GM12878 (cell line): Measurements from ENCODE around the gene CCDC178. TPM values are rescaled to one million over a fixed set of nuclear protein-coding genes. Genes with fewer than 3 reads are reported as not detected.

ENCODE experiments used
- ATAC-seq: fragments of 200-7000 bp; cut with Tn5 transposase; 3 replicates; pipeline ENCODE4 v1.9.1; 2020; ENCODE audit warnings: mild to moderate bottlenecking, moderate library complexity
- BruUV-seq: library from RNA; stranded (reverse); fragments of 400-500 nt; replicated peaks from 2 replicates; lab custom pipeline; 2021; lab: Mats Ljungman, UMichigan
- CTCF ChIA-PET: fragments of 300-600 bp; sonication (Branson Sonifier 250); formaldehyde crosslinking; extraction: SDS; loops from one replicate; lab custom pipeline; 2021; ENCODE audit warnings: inconsistent platforms; lab: Yijun Ruan, JAX
- POLR2A ChIA-PET: fragments of 350-600 bp; formaldehyde crosslinking; extraction: SDS; loops from one replicate; lab custom pipeline; 2021; ENCODE audit warnings: inconsistent platforms; lab: Charles Lee
- RAD21 ChIA-PET: fragments of 300-600 bp; sonication (Branson Sonifier 250); formaldehyde crosslinking; loops from one replicate; lab custom pipeline; 2023; ENCODE audit warnings: antibody characterized with exemption; ENCODE audit not compliant: unreplicated experiment; lab: Charles Lee
- SMC1A ChIA-PET: fragments of 300-600 bp; sonication (Branson Sonifier 250); formaldehyde crosslinking; loops from one replicate; lab custom pipeline; 2023; ENCODE audit not compliant: unreplicated experiment, uncharacterized antibody; lab: Charles Lee
- DNase-seq: peaks from one replicate; pipeline ENCODE4 v3.0.0-alpha.2; 2011; ENCODE audit warnings: low read depth, low spot score
- FAIRE-seq: peaks from 3 replicates; lab custom pipeline; 2011; peaks lifted over from hg19 to GRCh38; lab: Jason Lieb, UNC
- H2AFZ ChIP-seq: 2 replicates; pipeline ENCODE4 v1.6.0; 2011; ENCODE audit warnings: low read depth, low read length, control low read depth; ENCODE audit not compliant: control insufficient read depth
- H3K27ac ChIP-seq: 2 replicates; pipeline ENCODE4 v1.5.1; 2011; ENCODE audit warnings: control low read depth; ENCODE audit not compliant: control insufficient read depth, insufficient read depth
- H3K27me3 ChIP-seq, 2 experiments: replicated peaks in 1 of 2; 2 replicates each; pipeline versions ENCODE4 v1.6.0 to v1.6.1; 2011; ENCODE audit warnings: low read length in 1 of 2; ENCODE audit not compliant: control insufficient read depth in 2 of 2, insufficient read depth in 2 of 2
- H3K36me3 ChIP-seq, 2 experiments: 2 replicates each; pipeline ENCODE4 v1.5.1; 2011; ENCODE audit warnings: low read length in 1 of 2; ENCODE audit not compliant: control insufficient read depth in 2 of 2, insufficient read depth in 2 of 2
- H3K4me1 ChIP-seq: 2 replicates; pipeline ENCODE4 v1.6.1; 2011; ENCODE audit warnings: mild to moderate bottlenecking, low read length, moderate library complexity, mixed read lengths; ENCODE audit not compliant: control insufficient read depth, insufficient read depth
- H3K4me2 ChIP-seq: 2 replicates; pipeline ENCODE4 v1.6.0; 2011; ENCODE audit warnings: control low read depth; ENCODE audit not compliant: control insufficient read depth, insufficient read depth
- H3K4me3 ChIP-seq: fragments of 200-600 bp; sonication (generic); 2 replicates; pipeline ENCODE4 v1.5.1; 2016
- H3K79me2 ChIP-seq: 2 replicates; pipeline ENCODE4 v1.6.0; 2011; ENCODE audit warnings: low read length; ENCODE audit not compliant: control insufficient read depth, insufficient read depth
- H3K9ac ChIP-seq: 2 replicates; pipeline ENCODE4 v1.8.0; 2011; ENCODE audit warnings: low read length, control low read depth, mixed read lengths; ENCODE audit not compliant: control insufficient read depth, insufficient read depth
- H3K9me3 ChIP-seq: replicated peaks from 3 replicates; pipeline ENCODE4 v1.5.1; 2011; ENCODE audit warnings: mild to moderate bottlenecking, low read length; ENCODE audit not compliant: control insufficient read depth, insufficient read depth
- H4K20me1 ChIP-seq: 2 replicates; pipeline ENCODE4 v1.6.0; 2011; ENCODE audit not compliant: control insufficient read depth, insufficient read depth
- BACH1 ChIP-seq: fragments of 450-650 bp; IDR thresholded peaks from 2 replicates; pipeline ENCODE4 v1.6.1; 2017; ENCODE audit warnings: mild to moderate bottlenecking, borderline replicate concordance
- BCL11A ChIP-seq: IDR thresholded peaks from 2 replicates; pipeline ENCODE4 v1.6.1; 2011; ENCODE audit warnings: low read depth, low read length
- BHLHE40 ChIP-seq, 2 experiments: fragments of 450-650 bp in 1 of 2; IDR thresholded peaks; 2 replicates each; pipeline ENCODE4 v1.6.1; 2011 to 2017; ENCODE audit warnings: low read depth in 2 of 2, borderline replicate concordance in 1 of 2, improper control_type of control experiment in 1 of 2, low read length in 1 of 2, mild to moderate bottlenecking in 1 of 2
- CBFB ChIP-seq: IDR thresholded peaks from 2 replicates; pipeline ENCODE4 v1.6.1; 2016; ENCODE audit warnings: antibody characterized with exemption, low read depth
- E2F8 ChIP-seq: fragments of 450-650 bp; IDR thresholded peaks from 2 replicates; pipeline ENCODE4 v1.6.1; 2018; ENCODE audit warnings: mild to moderate bottlenecking, low read depth, moderate library complexity; ENCODE audit not compliant: partially characterized antibody
- EED ChIP-seq: sonication (generic); IDR thresholded peaks from 2 replicates; pipeline ENCODE4 v1.6.1; 2016; ENCODE audit warnings: antibody characterized with exemption, low read depth
- ETV6 ChIP-seq, 2 experiments: fragments of 450-650 bp in 1 of 2; IDR thresholded peaks in 1 of 2; conservative IDR thresholded peaks in 1 of 2; 2 replicates each; pipeline ENCODE4 v1.6.1; 2014; ENCODE audit warnings: antibody characterized with exemption in 1 of 2, borderline replicate concordance in 1 of 2, low read depth in 1 of 2, mild to moderate bottlenecking in 1 of 2, moderate library complexity in 1 of 2
- JUND ChIP-seq: IDR thresholded peaks from 2 replicates; pipeline ENCODE4 v1.6.1; 2012; ENCODE audit warnings: low read depth, mild to moderate bottlenecking, low read length, improper control_type of control experiment, moderate library complexity
- RCOR1 ChIP-seq: conservative IDR thresholded peaks from 2 replicates; pipeline ENCODE4 v1.6.1; 2012; ENCODE audit warnings: low read depth, low read length, improper control_type of control experiment
- RUNX3 ChIP-seq: IDR thresholded peaks from 2 replicates; pipeline ENCODE4 v1.6.1; 2012; ENCODE audit warnings: low read length, inconsistent platforms
- SMAD1 ChIP-seq: fragments of 450-650 bp; IDR thresholded peaks from 2 replicates; pipeline ENCODE4 v1.6.1; 2018; ENCODE audit warnings: mild to moderate bottlenecking, low read depth; ENCODE audit not compliant: partially characterized antibody
- SUZ12 ChIP-seq: fragments of 200-600 bp; sonication (generic); IDR thresholded peaks from one replicate; pipeline ENCODE4 v1.6.1; 2018; ENCODE audit warnings: antibody characterized with exemption, mild to moderate bottlenecking; ENCODE audit not compliant: unreplicated experiment
- TARDBP ChIP-seq: IDR thresholded peaks from 2 replicates; pipeline ENCODE4 v1.6.1; 2016; ENCODE audit warnings: borderline replicate concordance
- USF1 ChIP-seq: IDR thresholded peaks from 2 replicates; pipeline ENCODE4 v1.6.1; 2011; ENCODE audit warnings: borderline replicate concordance, low read depth, mild to moderate bottlenecking, moderate library complexity, mixed read lengths, low read length; ENCODE audit not compliant: insufficient read depth; ENCODE audit errors: extremely low read length
- ZZZ3 ChIP-seq: IDR thresholded peaks from 2 replicates; pipeline ENCODE4 v1.6.1; 2011; ENCODE audit warnings: low read depth; ENCODE audit not compliant: control insufficient read depth, insufficient read length
- WGBS: methylation state at CpG from one replicate; pipeline ENCODE4 v1.1.6; 2016; ENCODE audit warnings: low lambda C conversion rate; ENCODE audit not compliant: insufficient replicate concordance, insufficient coverage; ENCODE audit errors: missing lambda C conversion rate; 5-methylcytosine and 5-hydroxymethylcytosine counted together
- in situ Hi-C: fragments of 300-500 bp; cut with MboI; formaldehyde crosslinking; loops from 9 replicates; pipeline ENCODE4 v1.14.3; 2018; ENCODE audit warnings: mixed read lengths
- intact Hi-C: fragments of 100-400 bp; cut with micrococcal nuclease; formaldehyde crosslinking; loops from one replicate; pipeline ENCODE4 v1.14.2; 2022; ENCODE audit not compliant: unreplicated experiment
- polyA plus RNA-seq, 11 experiments: library from polyadenylated mRNA; depleted of rRNA in 4 of 11; unstranded in 6 of 11; stranded (reverse) in 5 of 11; fragments of >200 nt; fragmentation: Nextera tagmentation in 4 of 11; fragmentation: Illumina TruSeq in 1 of 11; extraction: Ambion mirVana in 4 of 11; extraction: Trizol in 1 of 11; gene quantifications; 1 replicate in 1 of 11; 2 replicates in 10 of 11; pipeline versions ENCODE4 v1.2.1 to v1.2.3, GENCODE V29; 2011 to 2016; ENCODE audit warnings: inconsistent platforms in 2 of 11, missing spikeins in 2 of 11, low read depth in 1 of 11
- total RNA-seq, 4 experiments: library from RNA; depleted of rRNA in 3 of 4; stranded (reverse); fragments of >200 nt in 3 of 4; fragmentation: Illumina TruSeq in 1 of 4; extraction: Trizol in 1 of 4; gene quantifications; 2 replicates each; pipeline versions ENCODE4 v1.2.1 to v1.2.3, GENCODE V29; 2013 to 2021

The CCDC178 gene
- total and polyA plus RNA-seq, 10 of the 15 experiments (the other 5 are each of a cell fraction or from before 2014, with no cell fraction given): 0.04 TPM; not detected in 9

- Histone ChIP-seq H3K27ac (no peak overlapping the region), H4K20me1 (no peaks in the 10 kb centered on the region), H2AFZ (no peak overlapping the region), H3K4me2 (no peak overlapping the region), H3K4me1 (no peaks in the 10 kb centered on the region), H3K9ac (no peak overlapping the region), H3K4me3 (no peak overlapping the region), H3K79me2 (no peaks in the 10 kb centered on the region), H3K27me3 (no peaks in the 10 kb centered on the region), H3K9me3 (no peaks in the 10 kb centered on the region), H3K36me3 (no peaks in the 10 kb centered on the region)
- FAIRE-seq: no peak
- no peak for TF ChIP-seq JUND
- TF ChIP-seq EED: no peak
- no peak for TF ChIP-seq USF1
- TF ChIP-seq BCL11A: no peak
- TF ChIP-seq SMAD1: no peak
- no peak for TF ChIP-seq ZZZ3
- intact Hi-C loops: no loop called here
- BruUV-seq: no TSS peak
- 0% methylated on average over 1 of the region's 1 CpG for WGBS
- in situ Hi-C loops: no loop called here
- CTCF ChIA-PET: no interaction called here
- no peak for DNase-seq
- no peak for ATAC-seq
- RAD21 ChIA-PET: no interaction called here
- POLR2A ChIA-PET: no interaction called here
- SMC1A ChIA-PET: no interaction called here
Measured at GRCh38 chr18:33355756-33356155, 84.8 kb downstream of the CCDC178 start.

GRCh38 chr18:33355263-33355662, 85.3 kb downstream of the CCDC178 start:
- FAIRE-seq (no peak), ATAC-seq (no peak), DNase-seq (no peak)
- Histone ChIP-seq H3K36me3 (no peaks in the 10 kb centered on the region), H3K4me1 (no peaks in the 10 kb centered on the region), H4K20me1 (no peaks in the 10 kb centered on the region), H2AFZ (no peak overlapping the region), H3K9me3 (no peaks in the 10 kb centered on the region), H3K4me2 (no peak overlapping the region), H3K79me2 (no peaks in the 10 kb centered on the region), H3K27me3 (no peaks in the 10 kb centered on the region), H3K9ac (no peak overlapping the region), H3K4me3 (no peak overlapping the region), H3K27ac (no peak overlapping the region)
- TF ChIP-seq CBFB (no peak), BHLHE40 (IDR thresholded peaks at IDR 0.05; ENCODE audit: borderline replicate concordance in 1 of 2, low read depth in 2 of 2, low read length in 1 of 2) (no peak), BACH1 (no peak), E2F8 (no peak), TARDBP (no peak), ETV6 (conservative IDR thresholded peaks at IDR 0.05 in 1 of 2, IDR thresholded peaks at IDR 0.05 in 1 of 2; ENCODE audit: borderline replicate concordance in 1 of 2, low read depth in 1 of 2) (no peak), SUZ12 (no peak), RCOR1 (no peak), RUNX3 (no peak)
- intact Hi-C loops: no loop called here
- no TSS peak for BruUV-seq
- SMC1A ChIA-PET: interaction anchor here (0.6 kb wide), 1 partner anchor 10 kb away, joined by 3 read pairs; no protein-coding TSS in a partner anchor
- in situ Hi-C loops: no loop called here
- RAD21 ChIA-PET: no interaction called here
- POLR2A ChIA-PET: no interaction called here
- WGBS: 0% methylated on average over 1 of the region's 1 CpG
- CTCF ChIA-PET: no interaction called here
